ENCODE data around the gene ADCY2.

DNA sequence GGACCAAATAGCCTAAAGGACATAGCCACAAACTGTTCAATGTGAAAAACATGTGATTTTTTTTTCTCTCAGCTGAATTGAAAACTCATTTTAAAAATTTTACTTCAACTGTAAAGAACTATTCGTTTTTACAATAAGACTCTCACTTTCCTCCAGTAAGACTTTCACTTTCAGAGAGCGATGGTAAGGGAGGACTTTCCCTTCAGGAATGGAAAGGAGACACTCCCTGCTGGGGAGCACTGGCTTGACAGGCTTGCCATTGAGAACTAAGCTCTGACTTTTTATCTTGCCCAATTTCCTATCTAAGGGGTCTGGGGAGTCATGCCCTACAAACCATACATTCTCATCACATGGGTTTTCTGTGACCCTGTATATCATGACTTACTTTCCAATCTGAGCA, 268.3 kb downstream of the ADCY2 start:
- no peak for TF ChIP-seq POLR2A (IDR thresholded peaks at IDR 0.05)
- TF ChIP-seq CTCF (IDR thresholded peaks at IDR 0.05), result no peak
